Measurements from ENCODE around the gene GJB1. TPM values are rescaled to one million over a fixed set of nuclear protein-coding genes. Genes with fewer than 3 reads are reported as not detected.

Gene GJB1
- total and polyA plus RNA-seq, 2 of the 4 experiments (the other 2 are of a cell fraction): not detected

GRCh38 chrX:71256051-71256450 lies 33.0 kb downstream of the GJB1 start:
- peak overlapping the region; percentile 18; the same call in 1 of the 2 replicates for H3K27ac ChIP-seq (ENCODE audit: insufficient read depth, low read length)
- CTCF ChIA-PET: no interaction called here
- H3K9ac ChIP-seq (ENCODE audit: low read depth, low read length): no peak overlapping the region
- TF ChIP-seq MAFK (IDR thresholded peaks at IDR 0.05; ENCODE audit: low read depth, low read length) (no peak), CHD1 (IDR thresholded peaks at IDR 0.05; ENCODE audit: low read depth, low read length) (no peak), RCOR1 (IDR thresholded peaks at IDR 0.05; ENCODE audit: insufficient replicate concordance, low read length) (no peak), CEBPB (IDR thresholded peaks at IDR 0.05; ENCODE audit: low read depth, low read length) (peak; percentile 67), RAD21 (IDR thresholded peaks at IDR 0.05; ENCODE audit: low read length) (no peak), MXI1 (IDR thresholded peaks at IDR 0.05; ENCODE audit: borderline replicate concordance, low read depth, low read length) (no peak)
- H4K91ac ChIP-seq (ENCODE audit: insufficient read depth, low read depth, low read length): no peak overlapping the region
- H3K4me3 ChIP-seq (ENCODE audit: insufficient read depth, low read depth, low read length): no peak overlapping the region
- no peak overlapping the region for H2BK20ac ChIP-seq (ENCODE audit: low read depth, low read length)
- H3K4me1 ChIP-seq (ENCODE audit: control insufficient read depth, insufficient read depth, low read length): peaks cover 8% of the 10 kb centered on the region
- peaks cover 3 to 27% of the 10 kb centered on the region in 2 experiments for H3K79me1 ChIP-seq (ENCODE audit: low read depth in 1 of 2, low read length in 2 of 2)
- in situ Hi-C loops (cut with MboI; ENCODE audit: low sequenced_read_pairs): no loop called here
- no peak overlapping the region for H2AFZ ChIP-seq (replicated peaks; ENCODE audit: low read length, poor library complexity)
- H3K9me3 ChIP-seq (ENCODE audit: control insufficient read depth, insufficient read depth, low read length): no peaks in the 10 kb centered on the region
- 0 out of 4 replicates have a peak overlapping the region, but pooled peaks of 1 of the 2 experiments have one; percentile 83 for H4K8ac ChIP-seq (ENCODE audit: low read depth in 2 of 2, low read length in 2 of 2)
- dilution Hi-C loops (cut with HindIII; ENCODE audit: low sequenced_read_pairs, unreplicated experiment): no loop called here
- no peak overlapping the region for H2AK9ac ChIP-seq (replicated peaks; ENCODE audit: low read depth, low read length, poor library complexity)
- H2BK5ac ChIP-seq (ENCODE audit: low read depth, low read length, poor library complexity, severe bottlenecking): peak overlapping the region; percentile 31
- no peaks in the 10 kb centered on the region for H3K36me3 ChIP-seq (ENCODE audit: control insufficient read depth, insufficient read depth, low read length)
- no peak overlapping the region for H3K18ac ChIP-seq (ENCODE audit: low read depth, low read length)
- H2AK5ac ChIP-seq (ENCODE audit: low read depth, low read length): no peak overlapping the region
- ATAC-seq (ENCODE audit: low read depth): no peak
- no peak overlapping the region for H3K14ac ChIP-seq (replicated peaks; ENCODE audit: low read depth, low read length)
- DNase-seq: peak; percentile 28
- POLR2A ChIA-PET (ENCODE audit: unreplicated experiment): no interaction called here
- no peak overlapping the region for H3K23ac ChIP-seq (ENCODE audit: low read depth, low read length)
- intact Hi-C loops (cut with micrococcal nuclease): no loop called here
- no TSS peak for BruUV-seq (replicated peaks)
- 0 out of 2 replicates have a peak, but pooled peaks cover 2% of the 10 kb centered on the region for H3K9me1 ChIP-seq (ENCODE audit: insufficient read depth, low read length)
- no peaks in the 10 kb centered on the region for H4K20me1 ChIP-seq (ENCODE audit: insufficient read depth, low read length)
- peak overlapping the region; percentile 51 for H3K4me2 ChIP-seq (ENCODE audit: low read depth, low read length)
- no peak overlapping the region for H3K56ac ChIP-seq (ENCODE audit: extremely low read depth, insufficient read depth, low read length)
- H3K4ac ChIP-seq (ENCODE audit: low read depth, low read length): no peak overlapping the region
- no peak overlapping the region for H2BK15ac ChIP-seq (ENCODE audit: low read depth, low read length)
- H3K27me3 ChIP-seq (ENCODE audit: control insufficient read depth, insufficient read depth, low read length): no peaks in the 10 kb centered on the region
- H4K5ac ChIP-seq (ENCODE audit: low read depth, low read length): no peak overlapping the region
- H2BK120ac ChIP-seq (ENCODE audit: low read depth, low read length): no peak overlapping the region
- WGBS, 2 experiments (ENCODE audit: extremely low coverage in 2 of 2, insufficient read length in 1 of 2): no CpG with 5 or more reads among the region's 6 CpGs

Data from IMR-90 (cell line).